DOHH2 (cell line): ENCODE measurements around the gene CEP350.

ENCODE experiments used
- H3F3A ChIP-seq: fragments of 200-600 bp; sonication (generic), shearing (Covaris generic); 2 replicates; pipeline ENCODE4 v1.6.0; 2016; ENCODE audit warnings: antibody characterized with exemption, mild to moderate bottlenecking; ENCODE audit not compliant: control insufficient read depth, insufficient read depth
- H3K27ac ChIP-seq: fragments of 200-600 bp; sonication (generic); 2 replicates; pipeline ENCODE4 v1.5.1; 2014; ENCODE audit warnings: low read depth, mild to moderate bottlenecking, low read length, moderate library complexity
- H3K27me3 ChIP-seq: fragments of 200-600 bp; sonication (generic); 2 replicates; pipeline ENCODE4 v1.6.1; 2014; ENCODE audit warnings: mild to moderate bottlenecking, low read length, mixed read lengths; ENCODE audit not compliant: control insufficient read depth
- H3K36me3 ChIP-seq: fragments of 200-600 bp; sonication (generic); 2 replicates; pipeline ENCODE4 v1.6.1; 2014; ENCODE audit warnings: mild to moderate bottlenecking, low read length, moderate library complexity, mixed read lengths; ENCODE audit not compliant: control insufficient read depth
- H3K4me1 ChIP-seq: fragments of 200-600 bp; sonication (generic); 2 replicates; pipeline ENCODE4 v1.6.1; 2014; ENCODE audit warnings: mild to moderate bottlenecking, low read length, mixed read lengths; ENCODE audit not compliant: control insufficient read depth
- H3K4me2 ChIP-seq: fragments of 200-600 bp; sonication (generic); 2 replicates; pipeline ENCODE4 v1.6.0; 2014; ENCODE audit warnings: mild to moderate bottlenecking, low read length, moderate library complexity
- H3K4me3 ChIP-seq: fragments of 200-600 bp; sonication (generic); 2 replicates; pipeline ENCODE4 v1.5.1; 2014; ENCODE audit warnings: mild to moderate bottlenecking, low read length, mixed read lengths
- H3K79me2 ChIP-seq: fragments of 200-600 bp; sonication (generic); 2 replicates; pipeline ENCODE4 v1.6.1; 2014; ENCODE audit warnings: mild to moderate bottlenecking, low read length, mixed read lengths; ENCODE audit not compliant: control insufficient read depth
- H3K9me2 ChIP-seq: fragments of 200-600 bp; sonication (generic); replicated peaks from 2 replicates; pipeline ENCODE4 v1.6.1; 2014; ENCODE audit warnings: mild to moderate bottlenecking, low read length, mixed read lengths; ENCODE audit not compliant: control insufficient read depth
- H3K9me3 ChIP-seq: fragments of 200-600 bp; sonication (generic); 2 replicates; pipeline ENCODE4 v1.6.1; 2014; ENCODE audit warnings: antibody characterized with exemption, low read length, mixed read lengths; ENCODE audit not compliant: control insufficient read depth, insufficient read depth
- H4K20me1 ChIP-seq: fragments of 200-600 bp; sonication (generic); 2 replicates; pipeline ENCODE4 v1.6.0; 2014; ENCODE audit warnings: low read depth, mild to moderate bottlenecking, antibody characterized with exemption, low read length, moderate library complexity; ENCODE audit not compliant: control insufficient read depth, insufficient read depth
- CTCF ChIP-seq: fragments of 200-600 bp; sonication (generic); IDR thresholded peaks from one replicate; pipeline ENCODE4 v1.5.1; 2014; ENCODE audit warnings: antibody characterized with exemption, mild to moderate bottlenecking, low read depth, low read length; ENCODE audit not compliant: poor library complexity, severe bottlenecking
- EZH2phosphoT487 ChIP-seq: fragments of 200-600 bp; sonication (generic); IDR thresholded peaks from 2 replicates; pipeline ENCODE4 v1.6.1; 2017; ENCODE audit warnings: borderline replicate concordance, mild to moderate bottlenecking, antibody characterized with exemption, low read length, moderate library complexity, mixed read lengths

Gene CEP350

GRCh38 chr1:180158149-180159147 lies 203.8 kb downstream of the CEP350 start:
- no peaks in the 10 kb centered on the region for H3K9me2 ChIP-seq
- peaks cover 24% of the 10 kb centered on the region for H3K79me2 ChIP-seq
- no peak overlapping the region for H3K4me3 ChIP-seq
- H3K4me2 ChIP-seq, result no peak overlapping the region
- no peaks in the 10 kb centered on the region for H3K36me3 ChIP-seq
- H3K9me3 ChIP-seq, result no peaks in the 10 kb centered on the region
- H4K20me1 ChIP-seq, result no peaks in the 10 kb centered on the region
- peaks cover 21% of the 10 kb centered on the region for H3K4me1 ChIP-seq
- no peak overlapping the region for H3K27ac ChIP-seq
- TF ChIP-seq CTCF, result no peak
- no peak for TF ChIP-seq EZH2phosphoT487
- no peaks in the 10 kb centered on the region for H3K27me3 ChIP-seq
- H3F3A ChIP-seq, result no peaks in the 10 kb centered on the region

GRCh38 chr1:180160357-180160756 lies 205.7 kb downstream of the CEP350 start:
- no peaks in the 10 kb centered on the region for H3F3A ChIP-seq
- no peak overlapping the region for H3K4me3 ChIP-seq
- H3K9me3 ChIP-seq, result no peaks in the 10 kb centered on the region
- H3K36me3 ChIP-seq, result no peaks in the 10 kb centered on the region
- H4K20me1 ChIP-seq, result no peaks in the 10 kb centered on the region
- TF ChIP-seq EZH2phosphoT487 (no peak), CTCF (no peak)
- no peak overlapping the region for H3K4me2 ChIP-seq
- no peaks in the 10 kb centered on the region for H3K9me2 ChIP-seq
- peaks cover 20% of the 10 kb centered on the region for H3K4me1 ChIP-seq
- no peaks in the 10 kb centered on the region for H3K27me3 ChIP-seq
- H3K79me2 ChIP-seq, result peaks cover 21% of the 10 kb centered on the region
- no peak overlapping the region for H3K27ac ChIP-seq

GRCh38 chr1:180163041-180163440 lies 208.4 kb downstream of the CEP350 start:
- H3K36me3 ChIP-seq, result no peaks in the 10 kb centered on the region
- peaks cover 11% of the 10 kb centered on the region for H3K79me2 ChIP-seq
- H3K27ac ChIP-seq, result no peak overlapping the region
- peaks cover 4% of the 10 kb centered on the region; the same call in 1 of the 2 replicates for H3K4me1 ChIP-seq
- H3K4me3 ChIP-seq, result no peak overlapping the region
- H3F3A ChIP-seq, result no peaks in the 10 kb centered on the region
- TF ChIP-seq CTCF, result no peak
- TF ChIP-seq EZH2phosphoT487, result no peak
- H3K4me2 ChIP-seq, result no peak overlapping the region
- H3K9me2 ChIP-seq, result no peaks in the 10 kb centered on the region
- no peaks in the 10 kb centered on the region for H3K27me3 ChIP-seq
- no peaks in the 10 kb centered on the region for H4K20me1 ChIP-seq
- H3K9me3 ChIP-seq, result no peaks in the 10 kb centered on the region
